ENCODE measurements around the gene CCDC188. TPM values are rescaled to one million over a fixed set of nuclear protein-coding genes. Genes with fewer than 3 reads are reported as not detected.
"Not testable (repeated sequence)": the region's sequence is repeated elsewhere in the genome, so short reads cannot be mapped to it uniquely, and the experiment has no call there.

Gene CCDC188
- polyA plus RNA-seq, 1 donor (not counting 4 experiments of a cell fraction or from before 2014, with no cell fraction given): not detected

DNA sequence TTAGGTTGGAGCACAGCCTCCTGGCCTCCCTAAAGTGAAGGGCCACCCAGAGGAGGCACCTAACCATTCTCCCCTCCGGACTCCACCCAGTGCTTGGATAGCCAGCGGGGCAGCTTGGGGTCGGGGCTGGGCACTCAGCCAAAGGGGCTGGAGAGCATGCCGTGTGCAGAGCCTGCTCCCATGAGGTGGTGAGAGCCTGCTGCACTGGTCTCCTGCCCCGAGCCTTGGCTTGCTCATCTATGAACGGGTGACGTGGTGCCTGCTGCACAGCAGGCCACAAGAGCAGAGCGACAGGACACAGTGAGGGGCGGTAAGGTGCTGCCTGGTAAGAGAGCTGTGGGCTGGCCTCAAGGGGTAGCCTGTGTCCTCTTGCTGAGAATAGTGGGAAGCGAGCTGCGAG, 14.0 kb upstream of the CCDC188 start:
- H3K4me2 ChIP-seq (ENCODE audit: control insufficient read depth, extremely low read depth, insufficient read depth, low read depth, low read length): no peak overlapping the region
- no peak overlapping the region for H3K27ac ChIP-seq (ENCODE audit: control insufficient read depth, insufficient read depth, low read length)
- H2AFZ ChIP-seq (ENCODE audit: control insufficient read depth, low read length): no peak overlapping the region
- no peaks in the 10 kb centered on the region for H3K79me2 ChIP-seq (ENCODE audit: control insufficient read depth, insufficient read depth, low read length)
- no peaks in the 10 kb centered on the region for H4K20me1 ChIP-seq (ENCODE audit: control insufficient read depth, extremely low read depth, insufficient read depth, low read length)
- H3K4me3 ChIP-seq (ENCODE audit: control insufficient read depth in 2 of 3, extremely low read depth in 1 of 3, insufficient read depth in 2 of 3, low read depth in 1 of 3, low read length in 3 of 3): no peak overlapping the region
- TF ChIP-seq EZH2 (IDR thresholded peaks at IDR 0.05; ENCODE audit: low read length): no peak
- no peaks in the 10 kb centered on the region for H3K27me3 ChIP-seq (ENCODE audit: control insufficient read depth, extremely low read depth, insufficient read depth, low read length)
- H3K4me1 ChIP-seq (ENCODE audit: control insufficient read depth, extremely low read depth, insufficient read depth, low read length): no peaks in the 10 kb centered on the region
- H3K36me3 ChIP-seq (ENCODE audit: control insufficient read depth in 2 of 2, extremely low read depth in 1 of 2, insufficient read depth in 2 of 2, low read length in 2 of 2): no peaks in the 10 kb centered on the region
- no peak overlapping the region for H3K9ac ChIP-seq (ENCODE audit: control insufficient read depth, extremely low read depth, insufficient read depth, low read length)
- dilution Hi-C loops (cut with MboI; ENCODE audit: extremely low pct_ligation_motif_present, low sequenced_read_pairs): no loop called here
- no peaks in the 10 kb centered on the region for H3K9me1 ChIP-seq (ENCODE audit: control insufficient read depth, extremely low read depth, insufficient read depth, low read length)
- FAIRE-seq: no peak
- no peaks in the 10 kb centered on the region for H3K9me3 ChIP-seq (ENCODE audit: control insufficient read depth, low read depth, low read length)
- DNase-seq (ENCODE audit: low read depth, low spot score): no peak

DNA sequence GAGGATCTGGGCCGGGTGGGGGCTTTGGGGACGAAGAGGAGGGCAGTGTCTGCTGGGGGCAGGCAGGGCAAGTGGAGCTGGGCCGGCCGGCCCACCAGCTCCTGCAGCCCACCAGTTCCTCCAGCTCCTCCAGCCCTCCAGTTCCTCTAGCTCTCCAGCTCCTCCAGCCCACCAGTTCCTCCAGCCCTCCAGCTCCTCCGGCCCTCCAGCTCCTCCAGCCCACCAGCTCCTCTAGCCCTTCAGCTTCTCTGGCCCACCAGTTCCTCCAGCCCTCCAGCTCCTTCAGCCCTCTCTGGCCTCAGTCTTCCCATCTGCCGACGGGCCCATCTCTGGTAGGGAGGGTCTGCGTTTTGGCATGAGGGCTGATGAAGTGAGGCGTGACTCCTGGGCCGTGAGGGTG, 9.2 kb upstream of the CCDC188 start:
- H3K9me3 ChIP-seq (ENCODE audit: control insufficient read depth, low read depth, low read length): no peaks in the 10 kb centered on the region
- no peak overlapping the region for H2AFZ ChIP-seq (ENCODE audit: control insufficient read depth, low read length)
- no peaks in the 10 kb centered on the region for H3K36me3 ChIP-seq (ENCODE audit: control insufficient read depth in 2 of 2, extremely low read depth in 1 of 2, insufficient read depth in 2 of 2, low read length in 2 of 2)
- no peak overlapping the region for H3K27ac ChIP-seq (ENCODE audit: control insufficient read depth, insufficient read depth, low read length)
- no peak overlapping the region for H3K4me3 ChIP-seq (ENCODE audit: control insufficient read depth in 2 of 3, extremely low read depth in 1 of 3, insufficient read depth in 2 of 3, low read depth in 1 of 3, low read length in 3 of 3)
- no peaks in the 10 kb centered on the region for H3K79me2 ChIP-seq (ENCODE audit: control insufficient read depth, insufficient read depth, low read length)
- no peaks in the 10 kb centered on the region for H3K27me3 ChIP-seq (ENCODE audit: control insufficient read depth, extremely low read depth, insufficient read depth, low read length)
- dilution Hi-C loops (cut with MboI; ENCODE audit: extremely low pct_ligation_motif_present, low sequenced_read_pairs): no loop called here
- H3K4me2 ChIP-seq (ENCODE audit: control insufficient read depth, extremely low read depth, insufficient read depth, low read depth, low read length): no peak overlapping the region
- DNase-seq (ENCODE audit: low read depth, low spot score) (no peak), FAIRE-seq (no peak)
- H3K4me1 ChIP-seq (ENCODE audit: control insufficient read depth, extremely low read depth, insufficient read depth, low read length): no peaks in the 10 kb centered on the region
- no peak overlapping the region for H3K9ac ChIP-seq (ENCODE audit: control insufficient read depth, extremely low read depth, insufficient read depth, low read length)
- TF ChIP-seq EZH2 (IDR thresholded peaks at IDR 0.05; ENCODE audit: low read length): no peak
- TF ChIP-seq, protein P1, sequence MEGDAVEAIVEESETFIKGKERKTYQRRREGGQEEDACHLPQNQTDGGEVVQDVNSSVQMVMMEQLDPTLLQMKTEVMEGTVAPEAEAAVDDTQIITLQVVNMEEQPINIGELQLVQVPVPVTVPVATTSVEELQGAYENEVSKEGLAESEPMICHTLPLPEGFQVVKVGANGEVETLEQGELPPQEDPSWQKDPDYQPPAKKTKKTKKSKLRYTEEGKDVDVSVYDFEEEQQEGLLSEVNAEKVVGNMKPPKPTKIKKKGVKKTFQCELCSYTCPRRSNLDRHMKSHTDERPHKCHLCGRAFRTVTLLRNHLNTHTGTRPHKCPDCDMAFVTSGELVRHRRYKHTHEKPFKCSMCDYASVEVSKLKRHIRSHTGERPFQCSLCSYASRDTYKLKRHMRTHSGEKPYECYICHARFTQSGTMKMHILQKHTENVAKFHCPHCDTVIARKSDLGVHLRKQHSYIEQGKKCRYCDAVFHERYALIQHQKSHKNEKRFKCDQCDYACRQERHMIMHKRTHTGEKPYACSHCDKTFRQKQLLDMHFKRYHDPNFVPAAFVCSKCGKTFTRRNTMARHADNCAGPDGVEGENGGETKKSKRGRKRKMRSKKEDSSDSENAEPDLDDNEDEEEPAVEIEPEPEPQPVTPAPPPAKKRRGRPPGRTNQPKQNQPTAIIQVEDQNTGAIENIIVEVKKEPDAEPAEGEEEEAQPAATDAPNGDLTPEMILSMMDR (optimal IDR thresholded peaks at IDR 0.05 in 1 of 3, IDR thresholded peaks at IDR 0.05 in 1 of 3, conservative IDR thresholded peaks at IDR 0.05 in 1 of 3; ENCODE audit: extremely low read depth in 1 of 3, insufficient read depth in 2 of 3, low read length in 3 of 3): no peak
- no peaks in the 10 kb centered on the region for H4K20me1 ChIP-seq (ENCODE audit: control insufficient read depth, extremely low read depth, insufficient read depth, low read length)
- no peaks in the 10 kb centered on the region for H3K9me1 ChIP-seq (ENCODE audit: control insufficient read depth, extremely low read depth, insufficient read depth, low read length)

DNA sequence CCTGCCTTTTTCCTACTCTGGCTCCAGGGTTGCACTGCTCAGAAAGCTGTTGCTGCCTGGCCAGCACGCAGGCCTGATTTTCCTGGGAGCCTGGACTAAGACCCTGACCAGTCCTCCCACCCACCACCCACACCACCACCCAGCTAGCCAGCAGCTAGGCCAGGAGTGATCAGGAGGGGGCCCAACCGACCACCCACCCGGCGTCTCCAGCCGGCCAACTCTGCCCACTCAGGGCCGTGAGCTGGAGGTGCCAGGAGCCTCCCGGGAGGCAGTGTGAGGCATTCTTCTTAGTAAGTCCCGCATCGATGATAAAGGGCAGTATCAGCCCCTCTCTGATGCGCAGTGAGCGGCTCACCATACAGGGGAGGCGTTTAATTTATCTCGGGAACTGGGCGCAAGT, 8.7 kb upstream of the CCDC188 start:
- H3K27me3 ChIP-seq (ENCODE audit: control insufficient read depth, extremely low read depth, insufficient read depth, low read length); DNase-seq (ENCODE audit: low read depth, low spot score); H3K79me2 ChIP-seq (ENCODE audit: control insufficient read depth, insufficient read depth, low read length); H3K4me1 ChIP-seq (ENCODE audit: control insufficient read depth, extremely low read depth, insufficient read depth, low read length); H3K4me3 ChIP-seq (ENCODE audit: control insufficient read depth in 2 of 3, extremely low read depth in 1 of 3, insufficient read depth in 2 of 3, low read depth in 1 of 3, low read length in 3 of 3); H3K9ac ChIP-seq (ENCODE audit: control insufficient read depth, extremely low read depth, insufficient read depth, low read length); H3K9me1 ChIP-seq (ENCODE audit: control insufficient read depth, extremely low read depth, insufficient read depth, low read length); H3K9me3 ChIP-seq (ENCODE audit: control insufficient read depth, low read depth, low read length); dilution Hi-C loops (cut with MboI; ENCODE audit: extremely low pct_ligation_motif_present, low sequenced_read_pairs); H3K36me3 ChIP-seq (ENCODE audit: control insufficient read depth in 2 of 2, extremely low read depth in 1 of 2, insufficient read depth in 2 of 2, low read length in 2 of 2); FAIRE-seq; H4K20me1 ChIP-seq (ENCODE audit: control insufficient read depth, extremely low read depth, insufficient read depth, low read length); H2AFZ ChIP-seq (ENCODE audit: control insufficient read depth, low read length); H3K4me2 ChIP-seq (ENCODE audit: control insufficient read depth, extremely low read depth, insufficient read depth, low read depth, low read length); H3K27ac ChIP-seq (ENCODE audit: control insufficient read depth, insufficient read depth, low read length): not testable (repeated sequence)

Data from keratinocyte (primary cell).